ENCODE results near the gene DAPK1.

DAPK1 gene

DNA sequence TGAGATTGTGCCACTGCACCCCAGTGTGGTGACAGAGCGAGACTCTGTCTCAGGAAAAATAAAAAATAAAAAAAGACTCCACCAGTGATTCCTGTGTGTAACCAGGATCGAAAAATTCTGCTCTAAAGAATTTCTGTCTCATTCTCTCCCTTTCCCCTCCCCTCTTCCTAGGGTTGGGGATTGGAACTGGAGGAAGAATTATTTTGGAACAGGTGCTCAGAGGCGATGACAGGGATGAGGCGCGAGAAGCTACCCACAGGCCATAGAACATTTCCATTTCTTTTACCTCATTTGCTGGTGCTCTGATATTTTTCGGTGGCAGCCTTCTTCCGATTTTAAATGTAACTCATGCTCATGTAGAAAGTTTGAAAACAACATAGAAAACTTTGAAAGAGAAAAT, 80.1 kb downstream of the DAPK1 start:
- H3K4me3 ChIP-seq (ENCODE audit: low read length): no peak overlapping the region
- no peaks in the 10 kb centered on the region for H3F3A ChIP-seq (ENCODE audit: insufficient read depth, low read length)
- H3K4me1 ChIP-seq (ENCODE audit: low read length): no peaks in the 10 kb centered on the region
- no peak for DNase-seq
- H3K4me2 ChIP-seq (ENCODE audit: low read depth, low read length): no peak overlapping the region
- H3K9ac ChIP-seq (ENCODE audit: low read length): no peak overlapping the region
- no peaks in the 10 kb centered on the region for H4K20me1 ChIP-seq (ENCODE audit: insufficient read depth, low read length)
- TF ChIP-seq EZH2phosphoT487 (IDR thresholded peaks at IDR 0.05; ENCODE audit: low read length): no peak
- TF ChIP-seq, protein P1, sequence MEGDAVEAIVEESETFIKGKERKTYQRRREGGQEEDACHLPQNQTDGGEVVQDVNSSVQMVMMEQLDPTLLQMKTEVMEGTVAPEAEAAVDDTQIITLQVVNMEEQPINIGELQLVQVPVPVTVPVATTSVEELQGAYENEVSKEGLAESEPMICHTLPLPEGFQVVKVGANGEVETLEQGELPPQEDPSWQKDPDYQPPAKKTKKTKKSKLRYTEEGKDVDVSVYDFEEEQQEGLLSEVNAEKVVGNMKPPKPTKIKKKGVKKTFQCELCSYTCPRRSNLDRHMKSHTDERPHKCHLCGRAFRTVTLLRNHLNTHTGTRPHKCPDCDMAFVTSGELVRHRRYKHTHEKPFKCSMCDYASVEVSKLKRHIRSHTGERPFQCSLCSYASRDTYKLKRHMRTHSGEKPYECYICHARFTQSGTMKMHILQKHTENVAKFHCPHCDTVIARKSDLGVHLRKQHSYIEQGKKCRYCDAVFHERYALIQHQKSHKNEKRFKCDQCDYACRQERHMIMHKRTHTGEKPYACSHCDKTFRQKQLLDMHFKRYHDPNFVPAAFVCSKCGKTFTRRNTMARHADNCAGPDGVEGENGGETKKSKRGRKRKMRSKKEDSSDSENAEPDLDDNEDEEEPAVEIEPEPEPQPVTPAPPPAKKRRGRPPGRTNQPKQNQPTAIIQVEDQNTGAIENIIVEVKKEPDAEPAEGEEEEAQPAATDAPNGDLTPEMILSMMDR (IDR thresholded peaks at IDR 0.05; ENCODE audit: low read length): no peak
- no peak for TF ChIP-seq EZH2 (optimal IDR thresholded peaks at IDR 0.05; ENCODE audit: low read depth, low read length)
- peaks cover 22% of the 10 kb centered on the region; the same call in 1 of the 2 replicates for H3K79me2 ChIP-seq (ENCODE audit: low read length)
- H2AFZ ChIP-seq (ENCODE audit: low read length): no peak overlapping the region
- no peaks in the 10 kb centered on the region for H3K9me2 ChIP-seq (replicated peaks; ENCODE audit: insufficient read depth, low read length)
- H3K9me3 ChIP-seq (replicated peaks; ENCODE audit: insufficient read depth, low read length): no peaks in the 10 kb centered on the region
- H3K27ac ChIP-seq (ENCODE audit: low read length): no peak overlapping the region
- H3K36me3 ChIP-seq (replicated peaks; ENCODE audit: insufficient read depth, low read length): no peaks in the 10 kb centered on the region
- no peaks in the 10 kb centered on the region for H3K27me3 ChIP-seq (replicated peaks; ENCODE audit: insufficient read depth, low read length)

- Histone ChIP-seq H3K9ac (ENCODE audit: low read length) (no peak overlapping the region), H4K20me1 (ENCODE audit: insufficient read depth, low read length) (no peaks in the 10 kb centered on the region), H3K4me1 (ENCODE audit: low read length) (no peaks in the 10 kb centered on the region), H3K4me2 (ENCODE audit: low read depth, low read length) (no peak overlapping the region), H3K36me3 (replicated peaks; ENCODE audit: insufficient read depth, low read length) (no peaks in the 10 kb centered on the region), H3F3A (ENCODE audit: insufficient read depth, low read length) (no peaks in the 10 kb centered on the region), H3K4me3 (ENCODE audit: low read length) (no peak overlapping the region), H3K9me3 (replicated peaks; ENCODE audit: insufficient read depth, low read length) (no peaks in the 10 kb centered on the region), H3K79me2 (ENCODE audit: low read length) (peaks cover 22% of the 10 kb centered on the region; the same call in 1 of the 2 replicates), H3K27ac (ENCODE audit: low read length) (no peak overlapping the region), H3K27me3 (replicated peaks; ENCODE audit: insufficient read depth, low read length) (no peaks in the 10 kb centered on the region), H3K9me2 (replicated peaks; ENCODE audit: insufficient read depth, low read length) (no peaks in the 10 kb centered on the region), H2AFZ (ENCODE audit: low read length) (no peak overlapping the region)
- DNase-seq: no peak
- TF ChIP-seq EZH2 (optimal IDR thresholded peaks at IDR 0.05; ENCODE audit: low read depth, low read length) (no peak), EZH2phosphoT487 (IDR thresholded peaks at IDR 0.05; ENCODE audit: low read length) (no peak)
- TF ChIP-seq, protein P1 (IDR thresholded peaks at IDR 0.05; ENCODE audit: low read length): no peak
Observed at GRCh38 chr9:87578625-87579024, 81.0 kb downstream of the DAPK1 start.

DNA sequence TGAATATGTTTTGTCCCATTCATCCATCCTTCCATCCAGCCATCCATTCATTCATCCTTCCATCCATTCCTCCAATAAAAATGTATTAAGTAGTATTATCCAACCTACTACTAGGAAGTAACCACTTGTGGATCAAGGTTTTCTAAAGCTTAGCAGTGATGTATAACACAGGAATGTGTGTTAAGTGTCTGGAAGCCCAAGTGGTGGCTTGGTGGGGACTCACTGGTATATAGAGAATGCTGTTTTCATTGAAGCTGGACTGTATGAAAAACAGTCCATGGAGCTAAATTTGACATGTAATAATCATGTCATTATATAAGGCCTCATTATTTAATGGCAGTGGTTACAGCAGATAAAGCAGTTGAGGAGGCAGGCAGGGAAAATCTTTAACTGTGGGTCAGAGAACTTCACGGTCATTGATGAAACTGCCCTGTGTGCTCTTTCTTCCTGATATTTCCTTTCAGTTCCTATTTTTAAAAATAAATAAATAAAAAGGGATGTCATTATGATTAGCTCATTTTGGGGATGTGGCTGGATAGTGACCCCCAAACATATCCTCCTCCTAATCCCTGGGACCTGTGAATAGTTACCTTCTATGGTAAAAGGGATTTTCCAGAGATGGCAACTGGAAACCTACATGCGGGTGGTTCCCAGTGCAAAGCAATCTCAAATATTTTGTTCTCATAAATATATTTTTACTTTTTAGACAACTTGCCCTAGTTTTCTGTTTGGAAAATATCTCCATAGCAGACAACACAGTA, 82.3 kb downstream of the DAPK1 start:
- Histone ChIP-seq H3K4me1 (ENCODE audit: low read length) (no peaks in the 10 kb centered on the region), H3K4me3 (ENCODE audit: low read length) (no peak overlapping the region), H3K27me3 (replicated peaks; ENCODE audit: insufficient read depth, low read length) (no peaks in the 10 kb centered on the region), H3K9ac (ENCODE audit: low read length) (no peak overlapping the region), H3K4me2 (ENCODE audit: low read depth, low read length) (no peak overlapping the region), H3F3A (ENCODE audit: insufficient read depth, low read length) (no peaks in the 10 kb centered on the region), H3K9me3 (replicated peaks; ENCODE audit: insufficient read depth, low read length) (no peaks in the 10 kb centered on the region), H4K20me1 (ENCODE audit: insufficient read depth, low read length) (no peaks in the 10 kb centered on the region), H3K27ac (ENCODE audit: low read length) (no peak overlapping the region), H3K36me3 (replicated peaks; ENCODE audit: insufficient read depth, low read length) (no peaks in the 10 kb centered on the region), H3K79me2 (ENCODE audit: low read length) (peaks cover 17% of the 10 kb centered on the region; the same call in 1 of the 2 replicates), H3K9me2 (replicated peaks; ENCODE audit: insufficient read depth, low read length) (no peaks in the 10 kb centered on the region), H2AFZ (ENCODE audit: low read length) (no peak overlapping the region)
- TF ChIP-seq, protein P1 (IDR thresholded peaks at IDR 0.05; ENCODE audit: low read length): no peak
- TF ChIP-seq EZH2phosphoT487 (IDR thresholded peaks at IDR 0.05; ENCODE audit: low read length) (no peak), EZH2 (optimal IDR thresholded peaks at IDR 0.05; ENCODE audit: low read depth, low read length) (no peak)
- no peak for DNase-seq
